HG02610 (cell line): ENCODE data around the gene CEP19.
"Not testable (repeated sequence)": the region's sequence is repeated elsewhere in the genome, so short reads cannot be mapped to it uniquely, and the experiment has no call there.

Experiments
- ATAC-seq: cut with Tn5 transposase; IDR thresholded peaks from one replicate; pipeline ENCODE4 v1.9.1; 2021; ENCODE audit warnings: mild to moderate bottlenecking, moderate library complexity; ENCODE audit not compliant: unreplicated experiment

The CEP19 gene

GRCh38 chr3:196711838-196712513 lies at the start of gene CEP19, which contains the start of gene PIGX:
Gene CEP19, minus strand, starts transcription at chr3:196712250. Its CDS starts 3,593 bp downstream, at chr3:196708657.
Gene PIGX, plus strand, starts transcription at chr3:196712377.
- peak; percentile 82 for ATAC-seq

- ATAC-seq, result no peak
Measured at GRCh38 chr3:196757876-196758739, 46.1 kb upstream of the CEP19 start.

GRCh38 chr3:196756732-196757131 lies 44.7 kb upstream of the CEP19 start:
- no peak for ATAC-seq

GRCh38 chr3:196754091-196754981 lies 42.3 kb upstream of the CEP19 start:
- ATAC-seq, result no peak

- no peak for ATAC-seq
Measured at GRCh38 chr3:196753201-196753600, 41.2 kb upstream of the CEP19 start.

GRCh38 chr3:196749125-196749524 lies 37.1 kb upstream of the CEP19 start:
- ATAC-seq, result no peak

GRCh38 chr3:196743569-196743968 lies 31.5 kb upstream of the CEP19 start:
- ATAC-seq, result not testable (repeated sequence)

GRCh38 chr3:196741249-196741889 lies 29.3 kb upstream of the CEP19 start:
- no peak for ATAC-seq

- no peak for ATAC-seq
Measured at GRCh38 chr3:196740481-196741248, 28.6 kb upstream of the CEP19 start.

- peak; percentile 90 for ATAC-seq
Measured at GRCh38 chr3:196739671-196740480, 27.8 kb upstream of the CEP19 start, which contains the start of gene PAK2. Gene PAK2, plus strand, starts transcription at chr3:196739857. Its CDS starts 42,790 bp downstream, at chr3:196782647.

GRCh38 chr3:196737655-196738054 lies 25.6 kb upstream of the CEP19 start:
- ATAC-seq, result no peak

GRCh38 chr3:196736670-196737374 lies 24.8 kb upstream of the CEP19 start:
- ATAC-seq, result no peak

GRCh38 chr3:196735751-196736150 lies 23.7 kb upstream of the CEP19 start:
- no peak for ATAC-seq

GRCh38 chr3:196726788-196727675 lies 15.0 kb upstream of the CEP19 start:
- ATAC-seq, result no peak

- ATAC-seq, result no peak
Measured at GRCh38 chr3:196721097-196721496, 9.0 kb upstream of the CEP19 start.

GRCh38 chr3:196717162-196717561 lies 5.1 kb upstream of the CEP19 start:
- ATAC-seq, result not testable (repeated sequence)
